ENCODE data around the gene PLG.

GRCh38 chr6:160750276-160750689 lies 48.2 kb downstream of the PLG start:
- TF ChIP-seq, protein P1, sequence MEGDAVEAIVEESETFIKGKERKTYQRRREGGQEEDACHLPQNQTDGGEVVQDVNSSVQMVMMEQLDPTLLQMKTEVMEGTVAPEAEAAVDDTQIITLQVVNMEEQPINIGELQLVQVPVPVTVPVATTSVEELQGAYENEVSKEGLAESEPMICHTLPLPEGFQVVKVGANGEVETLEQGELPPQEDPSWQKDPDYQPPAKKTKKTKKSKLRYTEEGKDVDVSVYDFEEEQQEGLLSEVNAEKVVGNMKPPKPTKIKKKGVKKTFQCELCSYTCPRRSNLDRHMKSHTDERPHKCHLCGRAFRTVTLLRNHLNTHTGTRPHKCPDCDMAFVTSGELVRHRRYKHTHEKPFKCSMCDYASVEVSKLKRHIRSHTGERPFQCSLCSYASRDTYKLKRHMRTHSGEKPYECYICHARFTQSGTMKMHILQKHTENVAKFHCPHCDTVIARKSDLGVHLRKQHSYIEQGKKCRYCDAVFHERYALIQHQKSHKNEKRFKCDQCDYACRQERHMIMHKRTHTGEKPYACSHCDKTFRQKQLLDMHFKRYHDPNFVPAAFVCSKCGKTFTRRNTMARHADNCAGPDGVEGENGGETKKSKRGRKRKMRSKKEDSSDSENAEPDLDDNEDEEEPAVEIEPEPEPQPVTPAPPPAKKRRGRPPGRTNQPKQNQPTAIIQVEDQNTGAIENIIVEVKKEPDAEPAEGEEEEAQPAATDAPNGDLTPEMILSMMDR (IDR thresholded peaks at IDR 0.05), result peak in 1 of 2 donors; percentile 21
- TF ChIP-seq POLR2A (IDR thresholded peaks at IDR 0.05), result no peak
- TF ChIP-seq POLR2AphosphoS5 (IDR thresholded peaks at IDR 0.05), result no peak
